ENCODE results near the gene KNTC1.

DNA sequence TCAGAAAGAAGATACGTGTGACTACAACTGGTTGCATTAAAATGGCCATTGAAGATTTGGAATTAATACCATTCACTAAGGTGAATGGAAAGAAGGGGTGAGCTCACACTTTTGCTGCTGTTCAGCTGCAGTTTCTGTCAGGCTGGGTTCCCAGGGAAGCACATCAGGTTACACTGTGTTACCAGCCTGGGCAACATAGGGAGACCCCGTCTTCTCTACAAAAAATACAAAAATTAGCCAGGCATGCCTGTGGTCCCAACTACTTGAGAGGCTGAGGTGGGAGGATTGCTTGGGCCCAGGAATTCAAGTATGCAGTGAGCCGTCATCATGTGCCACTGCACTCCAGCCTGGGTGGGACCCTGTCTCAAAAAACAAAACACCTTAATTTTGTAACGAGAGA, 13.4 kb upstream of the KNTC1 start:
- TF ChIP-seq, protein P1, sequence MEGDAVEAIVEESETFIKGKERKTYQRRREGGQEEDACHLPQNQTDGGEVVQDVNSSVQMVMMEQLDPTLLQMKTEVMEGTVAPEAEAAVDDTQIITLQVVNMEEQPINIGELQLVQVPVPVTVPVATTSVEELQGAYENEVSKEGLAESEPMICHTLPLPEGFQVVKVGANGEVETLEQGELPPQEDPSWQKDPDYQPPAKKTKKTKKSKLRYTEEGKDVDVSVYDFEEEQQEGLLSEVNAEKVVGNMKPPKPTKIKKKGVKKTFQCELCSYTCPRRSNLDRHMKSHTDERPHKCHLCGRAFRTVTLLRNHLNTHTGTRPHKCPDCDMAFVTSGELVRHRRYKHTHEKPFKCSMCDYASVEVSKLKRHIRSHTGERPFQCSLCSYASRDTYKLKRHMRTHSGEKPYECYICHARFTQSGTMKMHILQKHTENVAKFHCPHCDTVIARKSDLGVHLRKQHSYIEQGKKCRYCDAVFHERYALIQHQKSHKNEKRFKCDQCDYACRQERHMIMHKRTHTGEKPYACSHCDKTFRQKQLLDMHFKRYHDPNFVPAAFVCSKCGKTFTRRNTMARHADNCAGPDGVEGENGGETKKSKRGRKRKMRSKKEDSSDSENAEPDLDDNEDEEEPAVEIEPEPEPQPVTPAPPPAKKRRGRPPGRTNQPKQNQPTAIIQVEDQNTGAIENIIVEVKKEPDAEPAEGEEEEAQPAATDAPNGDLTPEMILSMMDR (IDR thresholded peaks at IDR 0.05), result no peak
- TF ChIP-seq POLR2A (IDR thresholded peaks at IDR 0.05), result no peak

Data from uterus (tissue), 2 donors.